GM21619 (cell line): ENCODE data around the gene FAM240A.
"Not testable (repeated sequence)": the region's sequence is repeated elsewhere in the genome, so short reads cannot be mapped to it uniquely, and the experiment has no call there.

ENCODE experiments used
- ATAC-seq: cut with Tn5 transposase; IDR thresholded peaks from one replicate; pipeline ENCODE4 v1.9.1; 2021; ENCODE audit not compliant: unreplicated experiment

FAM240A gene

DNA sequence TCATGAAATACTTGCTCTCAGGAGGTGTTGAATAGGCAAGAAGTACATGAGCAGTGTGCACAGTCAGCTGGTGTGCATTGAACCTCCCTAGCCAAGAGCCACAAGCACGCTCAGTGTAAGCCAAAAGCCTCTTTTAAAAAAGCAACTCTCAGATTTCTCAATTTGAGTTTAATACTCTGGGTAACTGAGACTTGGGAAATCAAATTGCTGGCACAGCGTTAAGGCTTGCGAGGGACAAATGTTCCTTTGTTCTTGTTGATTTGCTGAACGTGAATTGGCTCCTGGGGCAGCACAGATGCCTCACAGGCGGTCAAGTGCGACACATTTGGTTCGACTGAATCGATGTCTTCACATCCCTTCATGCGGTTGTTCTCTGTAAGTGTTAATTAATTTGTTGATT lies at the start of gene FAM240A:
Gene FAM240A, plus strand, starts transcription at position 202 of the 400 bp plus-strand sequence. Its CDS starts 159 bp downstream, at position 361.
- no peak for ATAC-seq

DNA sequence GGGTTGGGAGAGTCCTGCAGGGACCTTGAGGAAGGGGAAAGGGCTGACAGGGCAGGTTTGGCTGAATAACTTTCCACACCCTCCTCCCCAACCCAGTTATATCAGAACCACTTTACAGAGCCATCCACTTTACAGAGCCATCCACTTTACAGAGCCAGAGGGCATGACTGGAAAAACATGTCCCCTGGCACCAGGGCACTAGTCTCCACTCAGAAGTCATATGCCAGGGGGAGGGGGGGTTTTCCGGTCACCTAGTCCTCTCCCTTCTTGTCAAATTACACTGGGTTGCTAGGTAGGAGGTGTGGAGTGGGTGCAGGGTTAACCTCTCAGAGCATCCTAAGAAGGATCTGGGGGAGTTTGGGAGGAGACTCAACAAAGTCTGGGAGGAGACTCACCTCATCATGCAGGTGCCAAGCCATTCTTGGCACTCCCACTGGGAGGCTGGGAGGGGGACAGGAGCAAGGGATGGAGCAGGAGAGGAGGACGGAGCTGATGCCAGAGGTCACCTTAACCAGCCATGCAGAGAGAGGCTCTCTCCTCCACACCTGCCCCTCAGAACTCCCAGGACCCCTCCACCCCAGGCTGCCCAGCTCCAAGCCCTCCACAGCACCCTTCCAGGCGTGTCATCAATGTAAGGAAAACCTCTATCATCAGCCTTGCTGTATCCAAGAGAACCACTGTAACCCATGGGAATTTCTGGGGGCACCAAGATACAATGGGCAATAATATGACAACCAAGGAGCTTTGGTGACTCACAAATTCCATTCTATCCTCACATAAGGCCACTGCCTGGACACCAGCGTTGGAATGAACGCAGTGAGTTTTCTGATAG lies 47.9 kb upstream of the FAM240A start:
- no peak for ATAC-seq

DNA sequence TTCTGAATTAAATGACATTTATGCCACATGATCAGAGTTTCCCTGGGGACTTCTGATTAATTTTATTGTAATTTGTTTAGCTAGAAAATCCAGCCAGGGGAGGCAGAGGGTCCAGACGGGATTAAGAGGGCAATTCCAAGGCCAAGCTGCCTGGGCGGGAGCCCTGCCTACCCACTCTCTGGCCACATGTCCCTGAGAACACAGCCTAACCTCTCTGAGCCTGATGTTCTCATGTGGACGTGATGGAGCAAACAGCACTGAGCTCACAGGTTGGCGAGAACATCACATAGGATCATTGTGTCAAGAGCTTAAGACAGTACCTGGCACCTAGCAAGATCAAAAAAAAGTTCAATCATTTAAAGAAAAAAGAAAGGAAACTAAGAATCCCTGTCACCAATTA lies 47.2 kb upstream of the FAM240A start:
- ATAC-seq, result no peak

DNA sequence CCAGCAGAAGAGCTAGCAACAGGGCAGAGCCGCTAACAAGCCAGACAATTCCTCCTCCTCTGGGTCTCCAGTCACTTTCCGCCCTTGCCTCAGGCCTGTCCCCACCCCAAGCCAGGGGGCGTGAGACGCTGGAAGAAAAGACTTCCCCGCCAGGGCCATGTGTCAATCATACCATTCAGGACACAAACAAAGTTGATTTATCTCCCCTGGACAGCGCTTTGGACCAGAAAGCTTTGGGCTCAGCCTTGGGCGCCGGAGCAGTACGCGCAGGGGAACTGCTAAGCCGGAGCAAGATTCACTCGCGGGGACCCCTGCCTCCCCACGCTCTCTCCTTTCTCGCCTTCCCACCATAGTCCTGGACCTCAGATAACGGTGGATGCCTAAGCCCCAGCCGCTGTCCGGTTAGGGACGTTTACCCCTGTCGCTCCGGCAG lies 46.7 kb upstream of the FAM240A start:
- no peak for ATAC-seq

DNA sequence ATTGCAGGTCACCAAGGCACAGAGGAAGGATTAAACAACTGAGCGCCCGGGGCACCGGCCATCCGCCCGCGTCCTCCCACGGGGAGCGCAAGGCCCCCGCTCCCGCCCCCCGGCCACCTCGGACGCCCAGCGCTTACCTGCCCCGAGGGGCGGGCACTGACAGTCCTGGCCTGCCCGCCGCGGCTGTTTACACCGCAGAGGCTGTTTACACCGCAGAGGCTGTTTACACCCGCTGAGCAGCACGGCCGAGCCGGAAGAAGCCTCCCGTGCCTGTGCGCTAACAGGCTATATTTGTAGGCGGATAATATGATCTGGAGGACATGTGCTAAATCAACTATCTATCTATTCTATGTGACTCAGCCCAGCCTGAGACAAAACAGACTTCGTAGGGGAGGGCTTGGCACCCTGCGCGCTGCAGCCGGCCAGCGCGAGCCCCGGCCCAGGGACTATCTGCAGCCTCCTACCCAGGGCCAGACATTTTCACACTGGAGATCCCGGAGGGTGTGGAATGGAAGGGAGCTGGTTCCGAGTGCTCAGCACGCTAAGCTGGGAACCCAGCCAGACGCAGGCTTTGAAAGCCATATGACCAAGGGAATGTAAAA lies 46.2 kb upstream of the FAM240A start, which contains the start of gene LRRC2:
Gene LRRC2, minus strand, starts transcription at position 263 of the 602 bp plus-strand sequence. CDS start 14,711 bp downstream, outside the sequence.
- no peak for ATAC-seq

DNA sequence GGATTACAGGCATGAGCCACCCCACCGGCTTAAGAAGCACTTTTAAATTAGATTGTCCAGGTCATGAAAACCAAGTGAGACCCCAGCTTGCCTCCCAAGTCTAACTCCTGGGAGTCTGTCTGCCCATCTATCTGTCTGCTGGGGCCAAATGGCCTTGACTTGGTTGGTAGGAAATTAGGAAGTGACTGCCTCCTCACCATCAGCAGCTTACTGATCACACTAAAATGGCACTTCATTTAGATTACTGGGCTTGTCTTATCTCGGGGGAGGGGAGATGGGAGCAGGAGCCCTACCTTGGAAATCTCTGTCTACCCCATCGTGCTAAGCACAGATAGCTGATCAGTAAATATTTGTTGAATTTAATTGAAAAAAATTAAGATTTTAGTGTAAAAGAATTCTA lies 40.6 kb upstream of the FAM240A start:
- no peak for ATAC-seq

DNA sequence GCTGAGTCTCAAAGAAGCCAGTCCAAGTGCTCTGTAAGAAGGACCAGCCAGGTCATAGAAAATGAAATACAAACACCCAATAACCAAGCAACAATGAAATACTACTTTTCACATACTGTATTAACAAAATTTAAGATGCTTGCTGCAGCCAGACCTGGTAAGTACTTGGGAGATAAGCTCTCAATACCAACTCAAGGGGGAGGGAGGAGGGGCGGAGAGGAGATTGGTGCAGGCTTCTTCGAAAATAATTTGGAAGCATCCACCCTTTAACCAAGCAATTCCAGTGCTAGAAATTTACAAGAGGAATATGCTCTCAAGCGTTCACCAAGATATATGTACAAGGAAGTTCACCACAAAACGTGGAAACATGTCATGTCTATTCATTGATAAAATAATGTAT lies 38.6 kb upstream of the FAM240A start:
- ATAC-seq, result no peak

DNA sequence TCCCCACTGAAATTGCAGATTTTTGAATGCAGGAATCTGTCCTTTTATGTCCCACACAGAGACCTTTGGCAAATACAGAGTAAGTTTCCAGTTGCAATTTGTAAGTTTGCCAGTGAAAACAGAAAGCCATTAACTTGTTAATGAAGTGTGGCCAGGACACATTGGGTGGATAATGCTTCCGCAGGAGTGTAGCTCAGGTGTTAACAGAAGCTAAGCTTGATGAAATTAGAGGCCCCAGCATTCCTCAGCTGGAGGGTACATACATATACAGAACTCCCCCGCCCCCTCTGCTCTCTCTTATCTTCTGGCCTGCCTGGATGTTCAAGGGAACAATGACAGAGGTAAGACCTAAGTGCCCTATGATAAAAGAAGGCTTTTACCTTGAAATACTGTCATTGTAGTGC lies 38.1 kb upstream of the FAM240A start:
- ATAC-seq, result no peak

DNA sequence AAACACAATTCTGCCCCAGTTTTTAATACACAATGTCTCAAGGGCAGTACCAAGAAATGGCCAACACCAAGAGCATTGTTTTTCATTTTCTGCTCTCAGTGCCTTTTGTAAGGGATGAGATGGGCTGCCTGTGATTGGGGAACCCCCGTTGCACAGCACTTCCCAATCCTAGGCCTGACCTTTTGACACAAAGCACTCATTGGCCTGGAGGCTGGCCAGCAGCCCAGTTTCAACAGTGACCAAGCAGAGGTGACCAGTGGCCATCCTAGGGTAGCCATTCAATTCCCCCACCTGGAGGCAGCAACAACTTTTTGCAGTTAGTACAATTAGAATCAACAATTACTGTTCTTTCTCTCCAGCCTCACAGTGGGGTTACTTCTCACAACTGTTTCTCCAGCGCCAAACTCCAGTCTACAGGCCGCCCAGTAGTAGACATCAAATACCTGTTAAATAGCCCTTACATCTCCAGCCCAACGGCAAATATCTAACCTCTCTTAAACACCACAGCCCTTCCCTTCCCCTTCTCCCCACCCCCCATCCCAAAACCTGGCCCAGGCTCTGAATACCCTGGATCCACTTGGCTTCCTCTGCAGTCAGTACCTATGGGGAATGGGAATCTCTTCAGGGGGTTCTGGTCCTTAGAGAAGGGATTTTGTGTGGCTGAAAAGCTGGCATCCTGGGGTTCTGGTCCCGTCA lies 37.3 kb upstream of the FAM240A start:
- no peak for ATAC-seq

DNA sequence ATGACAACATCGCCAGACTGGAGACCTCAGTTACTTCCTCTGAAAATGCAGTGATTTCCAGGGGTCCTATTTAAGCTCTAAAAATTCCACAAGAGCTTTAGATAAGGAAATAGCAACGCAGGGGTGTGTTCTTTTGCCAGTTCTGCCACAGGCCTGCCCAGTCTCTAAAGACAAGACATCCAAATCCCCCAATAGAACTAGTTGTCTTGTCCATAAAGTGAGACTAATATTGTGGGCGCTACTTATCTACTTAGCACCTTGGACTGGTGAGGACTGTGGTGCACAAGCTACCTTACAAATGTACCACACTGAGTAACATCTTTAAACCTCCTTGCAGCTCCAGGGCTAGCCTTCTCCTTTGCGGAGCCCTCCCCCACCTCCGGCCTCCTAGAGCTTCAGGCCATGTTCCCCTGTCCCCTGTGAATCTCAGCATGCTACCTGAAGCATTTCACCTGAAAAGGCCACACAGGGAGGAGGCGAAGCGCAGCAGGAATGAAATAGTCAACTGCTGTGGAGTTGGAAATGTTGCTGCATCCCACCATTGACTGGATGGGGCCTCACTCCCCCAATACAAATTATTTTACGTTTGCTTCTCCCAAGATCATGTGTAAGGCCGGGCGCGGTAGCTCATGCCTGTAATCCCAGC lies 36.6 kb upstream of the FAM240A start:
- ATAC-seq, result no peak

DNA sequence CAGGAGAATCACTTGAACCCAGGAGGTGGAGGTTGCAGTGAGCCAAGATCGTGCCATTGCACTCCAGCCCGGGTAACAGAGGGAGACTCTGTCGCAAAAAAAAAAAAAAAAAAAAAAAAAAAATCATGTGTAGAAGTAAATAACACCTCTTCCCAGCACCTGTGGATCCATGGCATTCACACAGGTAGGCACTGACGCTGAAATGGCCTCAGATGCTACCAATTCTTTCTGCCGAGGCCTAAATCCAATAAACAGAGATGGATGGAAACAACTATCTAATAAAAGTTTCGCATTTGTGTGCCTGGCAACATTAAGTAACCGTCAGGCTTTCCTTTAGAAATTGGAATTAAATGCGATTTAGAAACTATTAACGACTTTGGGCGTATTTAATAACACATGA lies 35.9 kb upstream of the FAM240A start:
- ATAC-seq, result no peak

DNA sequence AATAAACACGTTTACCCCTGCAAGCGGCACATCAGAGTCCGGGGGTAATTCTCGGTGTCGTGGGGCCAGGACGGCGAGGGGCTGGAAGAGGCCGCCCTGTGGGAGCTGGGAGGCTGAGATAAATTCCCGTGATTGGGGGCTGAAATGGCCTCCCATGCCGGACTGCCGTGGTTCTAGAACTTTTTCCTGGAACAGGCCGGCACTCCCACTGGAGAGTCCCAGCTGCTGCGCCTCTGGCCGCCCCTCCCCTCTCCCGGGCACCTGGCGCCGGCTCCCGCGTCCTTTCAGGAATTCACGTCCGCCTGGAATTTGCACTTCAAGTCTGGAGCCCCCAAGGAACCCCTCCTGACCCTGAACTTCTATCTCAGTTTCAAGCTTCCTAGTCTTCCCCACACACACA lies 35.4 kb upstream of the FAM240A start:
- no peak for ATAC-seq

DNA sequence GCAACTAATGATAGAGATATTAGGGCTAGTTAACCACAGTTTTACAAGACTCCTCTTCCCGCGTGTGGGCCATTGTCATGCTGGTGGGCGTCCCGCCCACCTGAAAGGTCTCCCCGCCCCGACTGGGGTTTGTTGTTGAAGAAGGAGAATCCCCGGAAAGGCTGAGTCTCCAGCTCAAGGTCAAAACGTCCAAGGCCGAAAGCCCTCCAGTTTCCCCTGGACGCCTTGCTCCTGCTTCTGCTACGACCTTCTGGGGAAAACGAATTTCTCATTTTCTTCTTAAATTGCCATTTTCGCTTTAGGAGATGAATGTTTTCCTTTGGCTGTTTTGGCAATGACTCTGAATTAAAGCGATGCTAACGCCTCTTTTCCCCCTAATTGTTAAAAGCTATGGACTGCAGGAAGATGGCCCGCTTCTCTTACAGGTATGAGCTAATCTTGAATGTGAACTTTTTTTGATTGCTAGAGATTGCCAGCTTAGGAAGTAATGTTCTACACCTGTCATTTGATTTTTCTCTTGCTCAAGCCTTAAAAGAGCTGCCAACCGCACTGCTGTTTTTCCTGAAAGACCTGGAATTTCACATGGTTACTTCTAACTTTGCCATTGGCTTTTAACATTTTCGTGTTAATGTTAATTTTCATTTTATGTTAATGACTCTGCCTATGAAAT lies 34.6 kb upstream of the FAM240A start:
- not testable (repeated sequence) for ATAC-seq

DNA sequence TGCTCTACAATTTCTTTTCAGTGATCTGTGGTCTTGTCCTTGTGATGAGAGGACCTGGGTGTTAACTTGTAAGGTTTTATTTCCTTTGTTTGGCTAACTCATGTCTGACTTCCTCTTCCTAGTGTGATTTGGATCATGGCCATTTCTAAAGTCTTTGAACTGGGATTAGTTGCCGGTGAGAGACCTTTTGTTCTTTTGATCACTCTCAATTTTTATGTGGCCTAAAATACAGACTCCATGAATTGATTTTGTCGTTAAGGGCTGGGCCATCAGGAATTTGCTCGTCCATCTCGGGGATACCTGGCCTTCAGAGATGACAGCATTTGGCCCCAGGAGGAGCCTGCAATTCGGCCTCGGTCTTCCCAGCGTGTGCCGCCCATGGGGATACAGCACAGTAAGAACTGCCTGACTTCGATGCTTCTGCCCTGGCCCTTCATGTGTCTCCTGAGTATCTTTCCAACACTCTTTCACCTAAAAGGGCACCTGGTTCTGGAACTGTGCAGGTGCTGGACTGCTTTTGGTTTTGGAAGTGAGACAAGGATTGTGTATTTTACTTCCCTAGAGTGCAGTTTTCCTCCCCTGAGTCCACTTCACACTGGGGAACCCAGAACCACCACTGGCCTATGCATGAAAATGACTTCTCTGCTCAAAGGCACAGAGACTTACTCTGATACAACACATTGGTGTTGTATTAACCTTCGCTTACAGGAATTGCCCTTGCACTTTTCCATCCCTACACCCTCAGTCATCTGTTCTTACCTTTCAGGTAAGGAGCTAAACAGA lies 33.2 kb upstream of the FAM240A start:
- ATAC-seq, result no peak

DNA sequence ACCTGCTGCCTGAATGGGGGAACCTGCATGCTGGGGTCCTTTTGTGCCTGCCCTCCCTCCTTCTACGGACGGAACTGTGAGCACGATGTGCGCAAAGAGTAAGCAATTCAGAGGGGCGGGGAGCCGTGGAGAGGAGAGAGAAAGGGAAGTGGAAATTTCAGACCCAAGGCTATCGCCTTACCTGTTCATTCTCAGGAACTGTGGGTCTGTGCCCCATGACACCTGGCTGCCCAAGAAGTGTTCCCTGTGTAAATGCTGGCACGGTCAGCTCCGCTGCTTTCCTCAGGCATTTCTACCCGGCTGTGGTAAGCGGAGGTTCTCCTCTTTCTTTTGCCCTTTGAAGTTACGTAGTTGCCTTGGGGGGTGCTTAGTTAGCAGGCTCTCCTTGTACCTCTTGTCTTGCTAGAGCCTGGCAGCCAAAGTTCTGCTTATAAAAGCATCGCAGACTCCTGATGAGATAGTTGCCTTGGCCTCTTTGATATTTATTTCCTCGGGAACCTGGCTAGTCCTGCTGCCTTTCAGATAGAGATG lies 32.5 kb upstream of the FAM240A start:
- no peak for ATAC-seq

DNA sequence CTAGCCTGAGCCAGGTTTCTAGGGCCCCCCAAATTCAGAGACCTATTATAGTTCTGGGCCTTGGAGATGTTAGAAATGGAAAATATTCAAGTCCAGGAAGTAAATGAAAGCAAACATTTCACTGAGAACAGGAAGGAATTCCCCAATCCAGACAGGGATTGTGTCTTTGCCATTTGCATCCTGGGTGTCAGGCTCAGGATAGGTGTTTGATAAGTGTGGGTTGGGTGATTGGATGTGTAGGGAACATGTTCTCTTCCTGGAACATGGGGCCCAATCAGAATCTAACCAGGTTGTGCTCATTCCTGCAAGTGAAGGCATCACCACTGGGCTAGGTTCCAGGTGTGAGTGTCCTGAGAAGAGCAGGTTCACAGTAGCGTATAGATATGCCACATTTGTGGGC lies 31.6 kb upstream of the FAM240A start:
- ATAC-seq, result no peak

DNA sequence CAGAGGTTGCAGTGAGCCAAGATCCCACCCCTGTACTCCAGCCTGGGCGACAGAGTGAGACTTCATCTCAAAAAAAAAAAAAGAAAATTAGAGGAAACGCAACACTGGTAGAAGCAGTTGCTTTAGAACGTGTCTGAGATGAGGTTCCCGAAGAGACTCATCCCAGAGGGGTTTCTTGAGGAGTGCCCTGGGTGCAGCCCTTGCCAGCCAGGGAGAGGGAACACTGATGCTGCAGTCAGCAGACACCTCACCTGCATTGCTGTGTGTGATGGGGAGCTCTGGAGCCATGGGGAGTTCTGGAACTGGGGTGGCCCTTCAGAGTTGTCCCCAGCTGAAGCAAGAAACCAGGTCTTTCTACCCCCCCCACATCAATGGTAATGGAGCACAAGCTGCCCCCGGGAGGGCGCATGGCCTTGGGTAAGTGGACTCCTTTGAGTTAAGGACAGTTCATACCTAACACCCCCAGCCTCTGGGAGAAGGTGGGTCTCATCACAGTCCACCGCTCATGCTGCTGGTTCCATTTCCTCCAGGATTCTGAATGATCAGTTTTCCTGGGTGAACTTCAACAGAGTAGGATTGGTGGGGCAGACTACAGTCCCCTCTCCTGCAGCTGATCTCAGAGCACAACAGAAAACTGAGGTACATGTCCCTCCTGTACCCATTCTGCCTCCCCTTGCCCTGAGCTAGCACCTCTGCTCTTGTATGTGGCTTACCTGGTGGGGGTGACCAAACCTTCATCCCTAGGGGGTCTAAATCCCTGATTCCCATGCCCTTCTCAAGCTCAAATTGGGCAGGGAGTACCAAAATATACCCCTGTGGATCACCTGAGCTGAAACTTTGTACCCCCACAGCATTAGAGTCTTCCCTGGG lies 27.5 kb upstream of the FAM240A start:
- ATAC-seq, result no peak

DNA sequence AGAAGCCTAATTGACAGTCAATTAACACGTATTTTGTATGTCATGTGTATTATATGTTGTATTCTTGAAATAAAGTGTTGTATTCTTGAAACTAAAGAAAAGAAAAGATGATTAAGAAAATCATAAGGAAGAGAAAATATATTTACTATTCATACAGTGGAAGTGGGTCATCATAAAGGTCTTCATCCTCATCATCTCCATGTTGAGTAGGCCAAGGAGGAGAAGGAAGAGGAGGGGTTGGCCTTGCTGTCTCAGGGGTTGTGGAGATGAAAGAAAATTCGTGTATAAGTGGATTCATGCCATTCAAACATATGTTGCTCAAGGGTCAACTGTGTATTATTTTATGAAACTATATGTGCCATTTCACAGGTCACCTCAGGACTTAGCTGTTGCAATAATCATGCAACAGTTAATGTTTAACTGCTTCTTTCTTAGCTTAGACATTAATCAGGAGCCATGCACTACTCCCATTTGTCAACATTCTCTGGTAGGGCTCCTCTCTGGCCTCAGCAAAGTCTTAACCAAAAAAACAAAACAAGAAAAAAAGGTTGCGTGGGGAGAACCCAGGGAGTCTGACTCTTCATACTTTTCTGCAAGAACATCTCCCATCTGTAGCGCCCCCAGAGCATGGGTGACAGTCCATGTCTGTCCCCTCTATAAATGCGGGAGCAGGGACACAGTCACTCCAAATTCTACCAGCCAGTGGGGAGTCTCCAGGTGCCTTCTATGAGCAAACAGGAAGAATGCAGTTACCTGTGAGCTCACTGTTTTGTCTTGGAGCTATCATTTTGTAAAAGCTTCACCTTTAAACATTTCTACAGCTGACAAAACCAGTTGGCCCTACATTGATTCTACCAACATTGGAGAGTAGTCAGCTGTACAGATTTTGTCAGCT lies 26.3 kb upstream of the FAM240A start:
- no peak for ATAC-seq
